Measurements from ENCODE around the gene SLC38A7. TPM values are rescaled to one million over a fixed set of nuclear protein-coding genes. Genes with fewer than 3 reads are reported as not detected.

Gene SLC38A7
- total and polyA plus RNA-seq, 9 donors = 3.3 to 14.6 (median 9.7) TPM

DNA sequence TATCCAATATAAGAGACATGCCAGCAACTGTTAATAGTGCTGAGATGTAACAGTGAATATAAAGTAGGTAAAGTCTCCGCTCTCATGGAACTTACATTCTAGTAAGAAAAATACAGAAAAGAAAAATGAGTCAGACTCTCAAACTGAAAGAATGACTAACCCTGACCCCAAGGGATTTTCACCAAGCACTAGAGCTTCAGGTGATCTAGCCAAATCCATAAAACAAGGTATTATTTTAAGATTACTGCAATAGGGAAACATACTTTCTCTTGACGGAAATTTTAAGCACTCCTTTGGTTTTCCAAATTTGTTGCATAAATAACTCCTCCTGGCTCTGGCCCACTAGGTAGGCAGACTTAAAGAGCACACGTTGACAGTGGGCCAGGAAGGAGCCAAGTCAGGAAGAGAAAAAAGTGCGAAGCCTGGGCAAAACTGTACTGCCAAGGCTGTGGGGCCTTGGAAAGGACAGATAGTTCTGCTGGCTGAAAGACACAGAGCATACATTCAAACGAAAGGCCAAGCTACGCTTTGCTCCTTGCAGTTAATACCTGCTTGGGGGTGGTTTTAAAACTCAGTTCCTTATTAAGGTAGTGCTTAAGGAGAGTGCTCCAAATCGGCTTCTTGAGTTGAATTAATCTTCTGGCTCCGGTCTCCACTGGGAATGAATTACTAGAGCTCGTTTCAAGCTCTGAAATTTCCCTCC is 48.1 kb upstream of the SLC38A7 start:
- Histone ChIP-seq H3K27me3 (no peaks in the 10 kb centered on the region), H3K27ac (no peak overlapping the region)

GRCh38 chr16:58730724-58731370 is 46.3 kb upstream of the SLC38A7 start:
- DNase-seq = no peak
- intact Hi-C loops (cut with DNase I) = no loop called here
- Histone ChIP-seq H3K27me3 (no peaks in the 10 kb centered on the region), H3K4me1 (ENCODE audit: insufficient read depth) (peaks cover 1% of the 10 kb centered on the region), H3K9me3 (no peaks in the 10 kb centered on the region), H3K36me3 (no peaks in the 10 kb centered on the region), H3K27ac (no peak overlapping the region), H3K4me3 (no peak overlapping the region)
- TF ChIP-seq POLR2A (IDR thresholded peaks at IDR 0.05) = no peak
- TF ChIP-seq CTCF (IDR thresholded peaks at IDR 0.05) = no peak
- TF ChIP-seq EP300 (IDR thresholded peaks at IDR 0.05) = no peak
- WGBS, 3 donors = 91 to 95% (median 95%) methylated on average over 11 of the region's 11 CpGs

More for the DNA sequence above, 48.1 kb upstream of the SLC38A7 start:
- H3K4me3 ChIP-seq = peak overlapping the region; percentile 82
- intact Hi-C loops (cut with DNase I) = no loop called here
- H3K9me3 ChIP-seq = no peaks in the 10 kb centered on the region
- 41 to 45% (median 44%) methylated on average over 9 of the region's 9 CpGs for WGBS, 3 donors
- no peaks in the 10 kb centered on the region for H3K36me3 ChIP-seq
- peaks cover 1% of the 10 kb centered on the region for H3K4me1 ChIP-seq (ENCODE audit: insufficient read depth)
- DNase-seq = no peak
- no peak for TF ChIP-seq POLR2A (IDR thresholded peaks at IDR 0.05)
- no peak for TF ChIP-seq CTCF (IDR thresholded peaks at IDR 0.05)
- TF ChIP-seq EP300 (IDR thresholded peaks at IDR 0.05) = no peak

DNA sequence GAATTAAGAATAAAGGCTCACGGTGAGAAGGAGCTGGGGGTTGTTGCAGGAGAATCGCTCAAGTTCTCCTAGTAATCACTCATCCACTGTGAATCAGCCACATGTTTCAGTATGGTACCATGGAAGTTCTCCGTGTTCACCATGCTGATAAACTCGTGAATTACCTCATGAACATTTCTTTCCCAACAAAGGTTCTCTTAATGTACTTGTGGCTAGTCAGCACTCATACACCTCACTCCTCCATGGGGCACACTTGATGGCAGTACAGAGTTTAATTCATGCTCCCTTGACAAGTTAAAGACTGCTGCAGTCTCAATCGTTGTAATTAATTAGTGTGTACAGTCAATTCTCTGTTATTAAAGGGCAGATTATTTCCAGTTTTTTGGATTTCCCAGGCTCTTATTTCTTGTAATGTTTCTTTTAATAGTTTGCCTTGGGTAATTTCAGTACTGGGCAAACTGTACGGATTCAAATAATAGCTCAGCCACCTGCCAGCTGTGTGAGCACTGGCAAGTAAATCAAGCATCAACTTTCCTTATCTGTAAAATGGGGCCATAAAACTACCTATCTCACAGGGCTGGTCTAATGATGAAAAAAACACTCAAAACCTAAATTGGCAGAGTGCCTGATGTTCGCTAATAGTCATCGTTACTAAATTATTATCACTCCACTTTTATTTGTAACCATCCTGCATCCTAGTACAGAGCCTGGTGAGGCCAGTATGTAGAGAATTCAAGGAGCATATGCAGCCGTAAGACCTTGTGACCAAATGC is 43.4 kb upstream of the SLC38A7 start:
- intact Hi-C loops (cut with DNase I) = no loop called here
- Histone ChIP-seq H3K9me3 (no peaks in the 10 kb centered on the region), H3K4me3 (no peak overlapping the region), H3K4me1 (ENCODE audit: insufficient read depth) (no peaks in the 10 kb centered on the region), H3K27me3 (no peaks in the 10 kb centered on the region), H3K27ac (no peak overlapping the region), H3K36me3 (no peaks in the 10 kb centered on the region)
- DNase-seq = no peak
- WGBS, 3 donors = 84 to 90% (median 85%) methylated on average over 9 of the region's 9 CpGs
- TF ChIP-seq POLR2A (IDR thresholded peaks at IDR 0.05) (no peak), CTCF (IDR thresholded peaks at IDR 0.05) (no peak), EP300 (IDR thresholded peaks at IDR 0.05) (no peak)

- Histone ChIP-seq H3K4me3 (no peak overlapping the region), H3K9me3 (no peaks in the 10 kb centered on the region), H3K27me3 (no peaks in the 10 kb centered on the region), H3K27ac (no peak overlapping the region), H3K4me1 (ENCODE audit: insufficient read depth) (no peaks in the 10 kb centered on the region), H3K36me3 (no peaks in the 10 kb centered on the region)
- TF ChIP-seq CTCF (IDR thresholded peaks at IDR 0.05) (no peak), POLR2A (IDR thresholded peaks at IDR 0.05) (no peak)
- intact Hi-C loops (cut with DNase I) = no loop called here
- DNase-seq = no peak
- WGBS, 3 donors = 77 to 81% (median 77%) methylated on average over 9 of the region's 9 CpGs
Observed at GRCh38 chr16:58727028-58727781, 42.6 kb upstream of the SLC38A7 start.
